AG09309 (cell line): ENCODE results near the gene HSPG2.

ENCODE experiments used
- DNase-seq: peaks from one replicate; pipeline ENCODE4 v3.0.0-alpha.2; 2010; ENCODE audit warnings: low read depth
- H3K4me3 ChIP-seq: 2 replicates; pipeline ENCODE4 v1.5.1; 2011; ENCODE audit warnings: mild to moderate bottlenecking, low read depth, low read length, moderate library complexity; ENCODE audit not compliant: control insufficient read depth
- CTCF ChIP-seq: IDR thresholded peaks from 2 replicates; pipeline ENCODE4 v1.5.1; 2011; ENCODE audit warnings: mild to moderate bottlenecking, low read depth, low read length, inconsistent platforms; ENCODE audit not compliant: insufficient read depth, control insufficient read depth; ENCODE audit errors: missing control alignments

HSPG2 gene

DNA sequence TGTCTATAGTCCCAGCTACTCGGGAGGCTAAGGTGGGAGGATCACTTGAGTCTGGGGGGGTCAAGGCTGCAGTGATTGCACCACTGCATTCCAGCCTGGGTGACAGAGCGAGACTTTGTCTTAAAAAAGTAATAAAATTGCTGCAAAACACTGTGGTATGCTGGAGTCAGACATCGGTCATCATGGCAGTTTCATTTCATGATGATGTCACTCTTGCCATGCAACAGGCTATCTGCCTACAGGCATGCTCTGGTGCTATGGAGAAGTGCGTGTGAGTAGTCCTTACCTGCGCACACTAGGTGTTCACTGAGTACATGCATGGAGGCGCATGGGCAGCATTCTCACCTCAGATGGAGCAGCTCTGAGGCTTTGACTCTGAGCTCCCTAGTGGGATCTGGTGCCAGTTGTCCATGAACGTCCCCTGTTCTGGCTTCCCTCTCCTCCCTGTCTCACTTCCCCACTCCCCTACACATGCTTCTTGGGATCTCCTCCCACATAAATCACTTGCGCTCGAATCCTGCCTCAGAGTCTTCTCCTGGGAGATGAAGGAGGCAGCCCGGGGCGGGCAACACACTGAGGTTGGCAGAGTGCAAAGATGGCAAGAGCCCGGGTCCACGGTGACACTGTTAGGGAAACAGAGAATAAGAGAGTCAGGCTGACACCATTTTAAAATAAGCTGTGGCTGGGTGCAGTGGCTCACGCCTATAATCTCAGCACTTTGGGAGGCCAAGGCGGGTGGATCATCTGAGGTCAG lies 29.3 kb upstream of the HSPG2 start:
- DNase-seq, result peak; percentile 49
- H3K4me3 ChIP-seq, result no peak overlapping the region
- no peak for TF ChIP-seq CTCF

DNA sequence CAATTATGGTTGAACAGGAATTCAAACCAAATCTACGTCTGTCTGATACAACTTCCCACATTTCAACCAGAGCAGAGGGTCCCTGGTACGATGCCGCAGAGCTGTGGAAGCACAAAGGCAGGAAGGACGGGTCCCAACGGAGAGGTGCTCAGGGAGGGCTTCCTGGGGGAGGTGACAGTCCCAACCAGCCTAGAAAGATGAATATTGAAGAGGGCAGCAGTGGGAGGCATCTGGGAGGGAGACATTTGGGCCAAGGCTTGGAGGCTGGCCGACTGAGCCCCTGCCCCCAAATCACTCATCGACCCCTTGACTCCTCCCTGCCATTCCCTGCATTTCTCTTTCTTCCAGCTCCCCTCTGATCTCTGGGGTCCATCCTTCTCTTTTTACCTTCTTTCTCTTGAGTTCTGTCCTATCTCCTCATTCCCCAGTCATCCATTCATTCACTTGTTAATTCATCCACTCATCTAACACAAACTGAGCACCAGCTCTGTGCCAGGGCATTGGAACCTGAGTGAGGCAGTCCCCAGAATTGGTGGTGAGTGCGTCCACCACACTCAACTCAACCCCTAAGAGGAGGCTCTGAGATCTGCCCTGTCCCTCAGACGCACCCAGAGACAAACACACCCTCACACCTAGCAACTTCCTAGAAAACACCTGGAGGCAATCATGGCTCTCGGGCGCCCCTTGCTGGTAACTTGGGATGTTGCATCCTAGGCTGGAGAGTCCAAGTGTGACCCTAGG lies 26.5 kb upstream of the HSPG2 start:
- no peak for DNase-seq
- no peak overlapping the region for H3K4me3 ChIP-seq
- peak; percentile 95 for TF ChIP-seq CTCF

DNA sequence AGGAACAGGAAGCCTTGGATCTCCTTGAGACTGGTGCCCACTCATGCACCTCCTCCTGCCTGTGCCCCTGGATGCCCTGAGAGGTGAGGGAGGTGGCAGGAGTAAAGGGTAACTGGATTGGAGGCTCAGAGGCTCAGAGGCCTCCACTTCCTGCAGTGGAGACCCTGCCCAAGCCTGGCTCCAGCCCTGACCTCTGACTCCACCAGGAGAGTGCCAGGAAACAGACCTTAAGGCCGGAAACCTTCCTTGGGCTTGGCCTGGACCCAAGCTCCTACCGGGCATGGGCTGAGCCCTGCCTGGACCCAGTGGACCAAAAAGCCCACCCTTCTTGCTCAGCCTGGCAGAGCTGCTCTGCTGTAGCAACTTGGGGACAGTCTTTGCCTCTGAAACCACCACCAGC lies 24.7 kb upstream of the HSPG2 start:
- DNase-seq, result no peak
- H3K4me3 ChIP-seq, result no peak overlapping the region
- no peak for TF ChIP-seq CTCF

DNA sequence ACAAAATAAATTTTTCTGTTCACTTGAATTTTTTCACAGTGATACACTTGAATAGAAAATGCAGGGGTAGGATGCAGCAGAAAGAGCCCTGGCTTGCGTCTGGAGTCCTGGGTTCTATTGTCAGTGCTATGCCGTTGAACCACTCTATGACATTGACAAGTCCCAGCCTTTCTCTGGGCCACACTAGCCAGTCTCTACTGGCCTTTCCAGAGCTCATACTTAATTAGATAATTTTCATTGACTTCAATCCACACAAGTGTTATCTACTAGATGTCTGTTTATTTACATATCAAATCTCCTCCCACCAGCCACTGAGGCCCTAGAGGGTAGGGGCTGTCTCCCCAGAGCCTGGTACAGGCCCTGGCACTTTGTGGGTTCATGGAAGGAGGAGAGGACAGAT lies 24.2 kb upstream of the HSPG2 start:
- no peak for DNase-seq
- H3K4me3 ChIP-seq, result no peak overlapping the region
- TF ChIP-seq CTCF, result no peak

GRCh38 chr1:21956720-21957552 lies 19.8 kb upstream of the HSPG2 start:
- H3K4me3 ChIP-seq, result no peak overlapping the region
- TF ChIP-seq CTCF, result no peak
- DNase-seq, result no peak

GRCh38 chr1:21955501-21956281 lies 18.6 kb upstream of the HSPG2 start:
- DNase-seq, result no peak
- no peak overlapping the region for H3K4me3 ChIP-seq
- TF ChIP-seq CTCF, result no peak
